Type B pancreatic cell (in vitro differentiated cells): ENCODE measurements around the gene FH. TPM values are rescaled to one million over a fixed set of nuclear protein-coding genes. Genes with fewer than 3 reads are reported as not detected.

Experiments
- DNase-seq: peaks from one replicate; pipeline ENCODE4 v3.0.0; 2021; ENCODE audit warnings: mixed read lengths; ENCODE audit not compliant: unreplicated experiment; ENCODE audit errors: extremely low spot score
- H3K27ac Mint-ChIP-seq: 2 replicates; pipeline ENCODE4 v1.8.0; 2021; ENCODE audit warnings: mild to moderate bottlenecking, mixed read lengths
- H3K27me3 Mint-ChIP-seq: 2 replicates; pipeline ENCODE4 v1.8.0; 2021; ENCODE audit warnings: mixed read lengths
- H3K36me3 Mint-ChIP-seq: 2 replicates; pipeline ENCODE4 v1.8.0; 2021; ENCODE audit warnings: mixed read lengths
- H3K4me1 Mint-ChIP-seq: one replicate; pipeline ENCODE4 v1.8.0; 2021; ENCODE audit warnings: mixed read lengths; ENCODE audit not compliant: unreplicated experiment
- H3K4me3 Mint-ChIP-seq: 2 replicates; pipeline ENCODE4 v1.8.0; 2021; ENCODE audit warnings: mild to moderate bottlenecking, mixed read lengths
- H3K9me3 Mint-ChIP-seq: 2 replicates; pipeline ENCODE4 v1.8.0; 2021; ENCODE audit warnings: mixed read lengths
- total RNA-seq: library from RNA; stranded (reverse); gene quantifications from 2 replicates; pipeline ENCODE4 v1.2.1, GENCODE V29; 2021; ENCODE audit warnings: low replicate concordance
- TF ChIP-seq, protein P1 (sequence below): fragments of 200-600 bp; sonication (generic); conservative IDR thresholded peaks from 2 replicates; pipeline ENCODE4 v1.5.0; 2021; ENCODE audit warnings: antibody characterized with exemption, mild to moderate bottlenecking

FH gene
- total RNA-seq, 1 donor from 2014 or later = 84.0 TPM

DNA sequence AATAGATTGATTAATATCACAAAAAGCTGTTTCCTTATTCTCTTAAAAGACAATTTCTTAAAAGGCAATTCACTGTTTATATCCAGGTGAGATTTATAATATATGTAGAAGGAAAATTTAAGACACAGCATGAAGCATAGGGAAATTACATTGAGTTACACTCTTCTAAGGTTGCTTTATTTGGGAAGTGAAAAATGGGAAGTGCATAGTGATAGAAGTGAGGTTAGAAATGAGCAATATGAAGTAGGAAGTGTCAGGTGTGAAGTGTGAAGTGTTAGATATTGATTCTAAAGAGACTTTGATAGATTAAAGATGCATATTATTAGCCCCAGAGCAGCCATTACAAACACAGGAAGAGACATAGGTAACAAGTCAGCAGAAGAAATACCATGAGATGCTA is 40.3 kb downstream of the FH start:
- H3K9me3 Mint-ChIP-seq = no peaks in the 10 kb centered on the region
- no peaks in the 10 kb centered on the region for H3K27me3 Mint-ChIP-seq
- H3K27ac Mint-ChIP-seq = no peak overlapping the region
- no peak for DNase-seq
- TF ChIP-seq, protein P1, sequence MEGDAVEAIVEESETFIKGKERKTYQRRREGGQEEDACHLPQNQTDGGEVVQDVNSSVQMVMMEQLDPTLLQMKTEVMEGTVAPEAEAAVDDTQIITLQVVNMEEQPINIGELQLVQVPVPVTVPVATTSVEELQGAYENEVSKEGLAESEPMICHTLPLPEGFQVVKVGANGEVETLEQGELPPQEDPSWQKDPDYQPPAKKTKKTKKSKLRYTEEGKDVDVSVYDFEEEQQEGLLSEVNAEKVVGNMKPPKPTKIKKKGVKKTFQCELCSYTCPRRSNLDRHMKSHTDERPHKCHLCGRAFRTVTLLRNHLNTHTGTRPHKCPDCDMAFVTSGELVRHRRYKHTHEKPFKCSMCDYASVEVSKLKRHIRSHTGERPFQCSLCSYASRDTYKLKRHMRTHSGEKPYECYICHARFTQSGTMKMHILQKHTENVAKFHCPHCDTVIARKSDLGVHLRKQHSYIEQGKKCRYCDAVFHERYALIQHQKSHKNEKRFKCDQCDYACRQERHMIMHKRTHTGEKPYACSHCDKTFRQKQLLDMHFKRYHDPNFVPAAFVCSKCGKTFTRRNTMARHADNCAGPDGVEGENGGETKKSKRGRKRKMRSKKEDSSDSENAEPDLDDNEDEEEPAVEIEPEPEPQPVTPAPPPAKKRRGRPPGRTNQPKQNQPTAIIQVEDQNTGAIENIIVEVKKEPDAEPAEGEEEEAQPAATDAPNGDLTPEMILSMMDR = no peak
- H3K4me1 Mint-ChIP-seq = no peaks in the 10 kb centered on the region
- no peaks in the 10 kb centered on the region for H3K36me3 Mint-ChIP-seq
- H3K4me3 Mint-ChIP-seq = no peak overlapping the region

DNA sequence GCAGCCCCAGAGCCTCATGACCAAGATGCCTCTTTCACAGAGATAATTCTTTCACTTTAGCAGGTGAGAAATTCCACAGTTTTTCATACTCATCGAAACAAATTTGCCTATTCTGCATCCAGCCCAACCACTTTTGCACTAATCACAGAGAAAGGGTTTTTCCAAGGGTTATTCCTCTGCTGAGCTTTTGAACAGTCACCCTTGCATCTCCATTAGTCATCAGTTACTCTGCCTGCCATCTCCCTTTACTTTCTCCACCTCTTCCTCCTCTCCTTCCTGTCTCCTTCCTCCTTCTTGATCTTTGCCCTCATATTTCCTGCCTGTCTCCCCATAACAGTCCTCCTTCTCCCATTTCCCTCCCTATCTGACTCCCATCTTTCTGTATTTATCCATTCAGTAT is 43.9 kb downstream of the FH start:
- TF ChIP-seq, protein P1 = no peak
- no peak overlapping the region for H3K4me3 Mint-ChIP-seq

DNA sequence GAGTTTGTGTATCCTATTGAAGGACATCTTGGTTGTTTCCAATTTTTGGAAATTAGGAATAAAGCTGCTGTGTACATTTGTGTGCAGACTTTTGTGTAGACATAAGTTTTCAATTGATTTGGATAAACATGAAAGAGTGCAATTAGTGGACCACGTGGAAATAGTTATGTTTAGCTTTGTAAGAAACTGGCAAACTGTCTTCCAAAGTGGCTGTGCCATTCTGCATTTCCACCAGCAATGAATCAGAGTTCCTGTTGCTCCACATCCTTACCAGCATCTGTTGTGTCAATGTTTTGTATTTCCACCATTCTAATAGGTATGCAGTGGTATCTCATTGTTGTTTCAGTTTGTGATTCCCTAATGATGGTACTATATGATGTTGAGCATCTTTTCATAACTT is 46.5 kb downstream of the FH start:
- Mint-ChIP-seq H3K36me3 (no peaks in the 10 kb centered on the region), H3K27ac (no peak overlapping the region), H3K4me1 (no peaks in the 10 kb centered on the region), H3K4me3 (no peak overlapping the region), H3K27me3 (no peaks in the 10 kb centered on the region), H3K9me3 (no peaks in the 10 kb centered on the region)
- no peak for DNase-seq
- TF ChIP-seq, protein P1 = no peak

More for the DNA sequence above, 43.9 kb downstream of the FH start:
- no peaks in the 10 kb centered on the region for H3K36me3 Mint-ChIP-seq
- DNase-seq = no peak
- no peak overlapping the region for H3K27ac Mint-ChIP-seq
- no peaks in the 10 kb centered on the region for H3K4me1 Mint-ChIP-seq
- H3K9me3 Mint-ChIP-seq = no peaks in the 10 kb centered on the region
- H3K27me3 Mint-ChIP-seq = no peaks in the 10 kb centered on the region

DNA sequence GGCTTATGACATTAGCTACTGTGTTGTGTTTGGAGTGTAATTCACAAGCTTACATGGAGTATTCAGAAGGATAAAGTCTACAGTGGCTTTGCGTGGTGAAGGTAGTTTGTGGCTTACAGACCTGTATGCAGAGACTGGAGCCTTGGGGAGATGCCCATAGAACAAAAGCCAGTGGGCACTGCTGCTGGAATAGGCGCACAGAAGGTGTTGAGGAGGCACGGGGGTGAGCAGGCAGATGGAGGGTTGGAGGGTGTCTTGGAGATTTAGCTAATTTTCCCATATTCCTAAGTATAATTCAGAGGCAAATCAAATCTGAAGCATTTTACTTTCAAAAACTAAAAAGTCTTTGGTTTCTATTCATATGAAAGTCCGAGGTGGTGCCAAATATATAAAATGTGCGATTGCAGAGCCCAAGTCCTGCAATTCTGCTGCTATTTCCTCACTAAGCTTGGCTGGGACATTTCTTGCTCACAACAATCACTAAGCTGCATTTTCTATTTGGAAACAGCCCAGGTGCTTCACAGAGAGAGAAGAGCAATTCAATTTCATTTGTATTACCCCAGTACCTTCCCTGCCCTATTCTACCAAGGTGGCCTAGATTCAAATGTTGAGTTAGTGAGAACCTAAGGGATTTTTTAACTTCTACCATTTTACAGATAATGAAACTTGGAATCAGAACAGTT is 48.5 kb downstream of the FH start:
- Mint-ChIP-seq H3K9me3 (no peaks in the 10 kb centered on the region), H3K27ac (no peak overlapping the region), H3K36me3 (no peaks in the 10 kb centered on the region), H3K27me3 (peaks cover 3% of the 10 kb centered on the region), H3K4me1 (no peaks in the 10 kb centered on the region), H3K4me3 (no peak overlapping the region)
- DNase-seq = no peak
- TF ChIP-seq, protein P1 = no peak

DNA sequence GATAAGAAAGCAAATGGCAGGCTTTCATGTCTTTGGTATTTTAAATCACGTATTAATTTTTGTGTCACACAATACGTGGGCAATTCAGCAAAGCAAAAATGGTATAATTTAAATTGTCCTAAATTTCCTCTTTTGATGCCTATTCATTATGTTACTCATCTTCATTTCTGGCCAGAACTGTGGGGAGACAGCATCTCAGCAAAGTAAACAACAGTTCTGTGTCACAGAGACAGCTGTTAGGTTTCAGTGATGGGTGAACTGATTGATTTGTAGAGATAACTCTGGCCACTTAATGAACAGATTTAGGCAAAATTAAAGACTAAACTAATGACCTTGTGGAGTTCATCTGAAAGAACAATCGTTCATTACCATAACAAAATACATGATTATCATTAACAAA is 49.2 kb downstream of the FH start:
- H3K4me3 Mint-ChIP-seq = no peak overlapping the region
- no peaks in the 10 kb centered on the region for H3K9me3 Mint-ChIP-seq
- DNase-seq = no peak
- no peaks in the 10 kb centered on the region for H3K36me3 Mint-ChIP-seq
- TF ChIP-seq, protein P1 = no peak
- no peaks in the 10 kb centered on the region for H3K4me1 Mint-ChIP-seq
- no peak overlapping the region for H3K27ac Mint-ChIP-seq
- H3K27me3 Mint-ChIP-seq = peaks cover 3% of the 10 kb centered on the region

DNA sequence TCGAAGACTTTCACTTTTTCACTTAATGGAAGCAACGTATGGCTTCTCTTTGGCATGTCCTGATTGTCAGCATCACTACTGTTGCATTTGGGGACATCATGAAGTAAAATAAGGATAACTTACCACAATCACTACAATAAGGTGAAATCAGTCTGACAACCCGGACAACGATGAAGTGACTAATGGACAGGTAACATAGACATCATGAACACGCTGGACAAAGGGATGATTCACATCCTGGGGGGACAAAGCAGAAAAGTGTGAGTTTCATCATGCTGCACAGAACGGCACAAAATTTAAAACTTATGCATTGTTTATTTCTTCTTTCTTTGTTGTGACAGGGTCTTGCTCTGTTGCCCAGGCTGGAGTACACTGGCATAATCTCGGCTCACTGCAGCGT is 53.9 kb downstream of the FH start:
- Mint-ChIP-seq H3K9me3 (no peaks in the 10 kb centered on the region), H3K4me1 (no peaks in the 10 kb centered on the region), H3K27ac (no peak overlapping the region), H3K4me3 (no peak overlapping the region), H3K36me3 (no peaks in the 10 kb centered on the region), H3K27me3 (peaks cover 3% of the 10 kb centered on the region)
- TF ChIP-seq, protein P1 = no peak
- no peak for DNase-seq
